SK-N-SH (cell line): Measurements from ENCODE around the gene GPC5. TPM values are rescaled to one million over a fixed set of nuclear protein-coding genes. Genes with fewer than 3 reads are reported as not detected.
A peak's percentile ranks its signal among the peaks of the same experiment; 100 is the strongest.

Experiments
- CTCF ChIA-PET: fragments of 300-600, 350-600 bp; formaldehyde crosslinking; extraction: SDS; loops from one replicate; lab custom pipeline; 2021; lab: Yijun Ruan, JAX
- POLR2A ChIA-PET: fragments of 350-600 bp; sonication (Branson Sonifier 250); formaldehyde crosslinking; extraction: SDS; loops from one replicate; lab custom pipeline; 2020; ENCODE audit warnings: antibody characterized with exemption, inconsistent platforms; lab: Yijun Ruan, JAX
- DNase-seq: peaks from one replicate; pipeline ENCODE4 v3.0.0; 2012
- H2AFZ ChIP-seq: fragments of 200-600 bp; sonication (generic); 2 replicates; pipeline ENCODE4 v1.8.1; 2016; ENCODE audit warnings: antibody characterized with exemption, mild to moderate bottlenecking, low read depth
- H3F3A ChIP-seq: fragments of 200-600 bp; sonication (generic); replicated peaks from 2 replicates; pipeline ENCODE3; 2016; ENCODE audit warnings: antibody characterized with exemption, mild to moderate bottlenecking; ENCODE audit not compliant: insufficient read depth
- H3K27ac ChIP-seq, 2 experiments: fragments of 200-500 bp in 1 of 2; fragments of 200-600 bp in 1 of 2; sonication (Bioruptor generic) in 1 of 2; sonication (generic), shearing (Covaris generic) in 1 of 2; 2 replicates each; pipeline versions ENCODE4 v1.5.1 to v1.6.1; 2014 to 2016; ENCODE audit warnings: low read depth in 2 of 2, inconsistent platforms in 1 of 2, low read length in 1 of 2, mild to moderate bottlenecking in 1 of 2, mixed read lengths in 1 of 2
- H3K27me3 ChIP-seq: fragments of 200-600 bp; sonication (generic), shearing (Covaris generic); 2 replicates; pipeline ENCODE4 v1.6.1; 2016; ENCODE audit warnings: mixed run types; ENCODE audit not compliant: insufficient read depth
- H3K36me3 ChIP-seq, 2 experiments: fragments of 200-500 bp in 1 of 2; fragments of 200-600 bp in 1 of 2; sonication (Bioruptor generic) in 1 of 2; sonication (generic) in 1 of 2; replicated peaks in 1 of 2; 2 replicates each; pipeline versions ENCODE3 to v1.5.1; 2014 to 2016; ENCODE audit warnings: low read length in 1 of 2, mild to moderate bottlenecking in 1 of 2; ENCODE audit not compliant: insufficient read depth in 2 of 2, control insufficient read depth in 1 of 2
- H3K4me1 ChIP-seq, 2 experiments: fragments of 200-500 bp in 1 of 2; fragments of 200-600 bp in 1 of 2; sonication (Bioruptor generic) in 1 of 2; sonication (generic), shearing (Covaris generic) in 1 of 2; 2 replicates each; pipeline versions ENCODE4 v1.5.1 to v1.6.1; 2014 to 2016; ENCODE audit warnings: low read depth in 1 of 2, low read length in 1 of 2, mixed run types in 1 of 2; ENCODE audit not compliant: insufficient read depth in 2 of 2, control insufficient read depth in 1 of 2
- H3K4me2 ChIP-seq: fragments of 200-600 bp; sonication (generic), shearing (Covaris generic); 2 replicates; pipeline ENCODE4 v1.6.1; 2017; ENCODE audit warnings: mixed run types
- H3K4me3 ChIP-seq, 2 experiments: fragments of 200-500 bp in 1 of 2; fragments of 200-600 bp in 1 of 2; sonication (Bioruptor generic) in 1 of 2; sonication (generic), shearing (Covaris generic) in 1 of 2; 2 replicates each; pipeline versions ENCODE4 v1.5.1 to v1.8.1; 2014 to 2016; ENCODE audit warnings: low read depth in 2 of 2, inconsistent platforms in 1 of 2, low read length in 1 of 2, mild to moderate bottlenecking in 1 of 2, mixed read lengths in 1 of 2, moderate library complexity in 1 of 2
- H3K79me2 ChIP-seq: fragments of 200-600 bp; sonication (generic); 2 replicates; pipeline ENCODE4 v1.8.1; 2017; ENCODE audit warnings: mild to moderate bottlenecking; ENCODE audit not compliant: insufficient read depth
- H3K9ac ChIP-seq: fragments of 200-600 bp; sonication (generic); 2 replicates; pipeline ENCODE4 v1.6.1; 2017; ENCODE audit warnings: mixed run types
- H3K9me2 ChIP-seq: fragments of 200-600 bp; sonication (generic); 2 replicates; pipeline ENCODE4 v1.6.1; 2017; ENCODE audit warnings: mixed run types
- H3K9me3 ChIP-seq: fragments of 200-600 bp; sonication (generic); 2 replicates; pipeline ENCODE4 v1.6.1; 2017; ENCODE audit warnings: mixed run types, mild to moderate bottlenecking, moderate library complexity
- H4K20me1 ChIP-seq: fragments of 200-600 bp; sonication (generic); 2 replicates; pipeline ENCODE4 v1.6.1; 2017; ENCODE audit warnings: mild to moderate bottlenecking, mixed run types; ENCODE audit not compliant: insufficient read depth
- EP300 ChIP-seq, 2 experiments: IDR thresholded peaks; 2 replicates each; pipeline versions ENCODE4 v1.4.0 to v1.6.1; 2012; ENCODE audit warnings: borderline replicate concordance in 1 of 2, low read depth in 1 of 2, low read length in 1 of 2
- FOXM1 ChIP-seq: IDR thresholded peaks from 2 replicates; pipeline ENCODE4 v1.4.0; 2012; ENCODE audit warnings: low read depth, mild to moderate bottlenecking
- GATA2 ChIP-seq: sonication (generic); formaldehyde crosslinking; IDR thresholded peaks from 2 replicates; pipeline ENCODE4 v1.5.0; 2020; ENCODE audit warnings: mild to moderate bottlenecking, missing genetic modification reagents
- MEF2A ChIP-seq: IDR thresholded peaks from 2 replicates; pipeline ENCODE4 v1.4.0; 2012; ENCODE audit warnings: low read depth, borderline replicate concordance
- RFX5 ChIP-seq: IDR thresholded peaks from 2 replicates; pipeline ENCODE4 v1.6.1; 2012; ENCODE audit warnings: mild to moderate bottlenecking, improper control_type of control experiment, low read length
- RXRA ChIP-seq: IDR thresholded peaks from 2 replicates; pipeline ENCODE4 v1.4.0; 2012; ENCODE audit warnings: low read depth, mild to moderate bottlenecking, borderline replicate concordance
- TCF12 ChIP-seq: IDR thresholded peaks from 2 replicates; pipeline ENCODE4 v1.4.0; 2012
- YY1 ChIP-seq: IDR thresholded peaks from 2 replicates; pipeline ENCODE4 v1.4.0; 2012; ENCODE audit warnings: low read depth, mild to moderate bottlenecking
- WGBS: methylation state at CpG from one replicate; pipeline ENCODE4 v1.1.6; 2017; ENCODE audit warnings: low lambda C conversion rate; 5-methylcytosine and 5-hydroxymethylcytosine counted together
- polyA plus RNA-seq, 3 experiments: library from polyadenylated mRNA; depleted of rRNA; stranded (reverse); fragments of >200 nt; gene quantifications; 2 replicates each; pipeline ENCODE4 v1.2.3, GENCODE V29; 2012
- TF ChIP-seq, protein P1 (sequence below): fragments of 200-600 bp; sonication (generic); IDR thresholded peaks from 2 replicates; pipeline ENCODE4 v1.6.1; 2017; ENCODE audit warnings: antibody characterized with exemption, mild to moderate bottlenecking, moderate library complexity
- TF ChIP-seq, protein P2 (sequence below): IDR thresholded peaks from 2 replicates; pipeline ENCODE4 v1.4.0; 2012; ENCODE audit warnings: low read depth

Gene GPC5
- polyA plus RNA-seq, 1 of the 3 experiments (the other 2 are of a cell fraction) = 0.03 TPM

DNA sequence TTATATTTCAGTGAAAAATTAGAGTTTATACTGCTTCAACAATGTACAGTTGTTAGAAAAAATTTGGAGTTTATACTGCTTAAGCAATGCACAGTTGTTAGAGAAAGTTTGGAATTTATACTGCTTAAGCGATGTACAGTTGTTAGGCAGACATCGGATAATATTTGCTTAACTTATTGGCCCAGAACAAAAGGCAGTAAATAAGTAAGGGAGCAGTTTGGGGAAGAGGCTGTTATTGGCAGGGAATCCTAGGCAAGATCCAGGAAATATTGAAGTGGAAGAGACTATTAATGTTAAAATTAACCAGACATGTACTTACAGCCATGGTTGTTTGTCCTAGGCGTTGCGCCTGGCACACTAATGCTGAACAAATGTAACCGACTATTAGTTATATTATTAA lies 166.9 kb downstream of the GPC5 start:
- Histone ChIP-seq H3K4me2 (no peak overlapping the region), H3K9me3 (no peaks in the 10 kb centered on the region), H4K20me1 (no peaks in the 10 kb centered on the region), H3K4me1 (peaks cover 0 to 9% of the 10 kb centered on the region in 2 experiments; a peak in 2 of 4 replicates), H3K9ac (no peak overlapping the region), H2AFZ (no peak overlapping the region), H3K27me3 (no peaks in the 10 kb centered on the region), H3K4me3 (no peak overlapping the region), H3K9me2 (no peaks in the 10 kb centered on the region), H3K79me2 (no peaks in the 10 kb centered on the region), H3K36me3 (no peaks in the 10 kb centered on the region), H3K27ac (peak overlapping the region in 1 of 2 experiments; percentile 13; a peak in 1 of 4 replicates), H3F3A (no peaks in the 10 kb centered on the region)
- no peak for DNase-seq
- TF ChIP-seq YY1 = no peak
- peak in 1 of 2 experiments; percentile 70; a peak in 1 of 4 replicates for TF ChIP-seq EP300 (IDR thresholded peaks at IDR 0.05; ENCODE audit: borderline replicate concordance in 1 of 2, low read depth in 1 of 2, low read length in 1 of 2)
- POLR2A ChIA-PET = no interaction called here
- 68% methylated on average over 5 of the region's 5 CpGs for WGBS
- CTCF ChIA-PET = no interaction called here

DNA sequence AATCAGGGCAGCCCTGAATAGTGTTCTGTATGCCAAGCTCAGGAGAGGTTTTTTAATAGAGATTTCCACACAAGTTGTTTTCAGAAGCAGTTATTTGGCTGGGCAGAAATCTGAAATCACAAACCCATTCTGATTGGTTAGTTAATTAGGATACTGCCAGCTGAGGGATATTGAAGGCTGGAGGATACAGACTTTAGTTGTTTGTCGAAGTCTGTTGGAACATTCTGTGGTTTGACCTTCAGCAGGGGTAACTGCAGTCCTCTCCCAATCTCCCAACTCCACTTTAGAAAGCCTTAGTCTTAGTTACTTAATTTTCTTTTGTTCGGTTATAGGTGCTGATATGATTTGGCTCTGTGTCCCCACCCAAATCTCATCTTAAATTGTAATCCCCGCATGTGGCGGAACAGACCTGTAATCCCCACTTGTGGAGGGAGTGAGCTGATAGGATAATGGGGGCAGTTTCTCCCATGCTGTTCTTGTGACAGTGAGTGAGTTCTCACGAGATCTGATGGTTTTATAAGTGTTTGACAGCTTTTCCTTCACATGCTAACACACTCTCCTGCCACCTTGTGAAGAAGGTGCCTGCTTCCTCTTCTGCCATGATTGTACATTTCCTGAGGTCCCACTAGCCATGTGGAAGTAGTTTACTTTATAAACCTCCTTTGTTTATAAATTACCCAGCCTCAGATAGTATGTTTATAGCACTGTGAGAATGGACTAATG lies 169.2 kb downstream of the GPC5 start:
- POLR2A ChIA-PET = no interaction called here
- no peak for DNase-seq

More for the DNA sequence above, 169.2 kb downstream of the GPC5 start:
- no peak overlapping the region for H2AFZ ChIP-seq
- H3K36me3 ChIP-seq = no peaks in the 10 kb centered on the region
- H3K79me2 ChIP-seq = no peaks in the 10 kb centered on the region
- TF ChIP-seq TCF12 = no peak
- TF ChIP-seq, protein P1, sequence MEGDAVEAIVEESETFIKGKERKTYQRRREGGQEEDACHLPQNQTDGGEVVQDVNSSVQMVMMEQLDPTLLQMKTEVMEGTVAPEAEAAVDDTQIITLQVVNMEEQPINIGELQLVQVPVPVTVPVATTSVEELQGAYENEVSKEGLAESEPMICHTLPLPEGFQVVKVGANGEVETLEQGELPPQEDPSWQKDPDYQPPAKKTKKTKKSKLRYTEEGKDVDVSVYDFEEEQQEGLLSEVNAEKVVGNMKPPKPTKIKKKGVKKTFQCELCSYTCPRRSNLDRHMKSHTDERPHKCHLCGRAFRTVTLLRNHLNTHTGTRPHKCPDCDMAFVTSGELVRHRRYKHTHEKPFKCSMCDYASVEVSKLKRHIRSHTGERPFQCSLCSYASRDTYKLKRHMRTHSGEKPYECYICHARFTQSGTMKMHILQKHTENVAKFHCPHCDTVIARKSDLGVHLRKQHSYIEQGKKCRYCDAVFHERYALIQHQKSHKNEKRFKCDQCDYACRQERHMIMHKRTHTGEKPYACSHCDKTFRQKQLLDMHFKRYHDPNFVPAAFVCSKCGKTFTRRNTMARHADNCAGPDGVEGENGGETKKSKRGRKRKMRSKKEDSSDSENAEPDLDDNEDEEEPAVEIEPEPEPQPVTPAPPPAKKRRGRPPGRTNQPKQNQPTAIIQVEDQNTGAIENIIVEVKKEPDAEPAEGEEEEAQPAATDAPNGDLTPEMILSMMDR = no peak
- no peak for TF ChIP-seq EP300 (IDR thresholded peaks at IDR 0.05; ENCODE audit: borderline replicate concordance in 1 of 2, low read depth in 1 of 2, low read length in 1 of 2)
- TF ChIP-seq YY1 = no peak
- TF ChIP-seq RXRA = no peak
- TF ChIP-seq, protein P2, sequence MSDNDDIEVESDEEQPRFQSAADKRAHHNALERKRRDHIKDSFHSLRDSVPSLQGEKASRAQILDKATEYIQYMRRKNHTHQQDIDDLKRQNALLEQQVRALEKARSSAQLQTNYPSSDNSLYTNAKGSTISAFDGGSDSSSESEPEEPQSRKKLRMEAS = no peak
- TF ChIP-seq MEF2A = no peak
- TF ChIP-seq FOXM1 = no peak
- TF ChIP-seq RFX5 = no peak
- TF ChIP-seq GATA2 (CRISPR knock-in tag) = no peak
- H3K9me3 ChIP-seq = no peaks in the 10 kb centered on the region
- H3F3A ChIP-seq = no peaks in the 10 kb centered on the region
- no peak overlapping the region for H3K4me2 ChIP-seq
- CTCF ChIA-PET = interaction anchor here (0.7 to 1.6 kb wide), 2 partner anchors 9 to 1881 kb away, joined by 3 to 9 read pairs; no protein-coding TSS in a partner anchor
- no peak overlapping the region for H3K27ac ChIP-seq
- H3K27me3 ChIP-seq = no peaks in the 10 kb centered on the region
- no peaks in the 10 kb centered on the region for H3K9me2 ChIP-seq
- H3K4me1 ChIP-seq = peaks cover 0 to 9% of the 10 kb centered on the region in 2 experiments; a peak in 2 of 4 replicates
- H3K9ac ChIP-seq = no peak overlapping the region
- WGBS = 71% methylated on average over 5 of the region's 5 CpGs
- H4K20me1 ChIP-seq = no peaks in the 10 kb centered on the region
- H3K4me3 ChIP-seq = no peak overlapping the region
